ENCODE measurements around the gene MROH2B.

- TF ChIP-seq, protein P1, sequence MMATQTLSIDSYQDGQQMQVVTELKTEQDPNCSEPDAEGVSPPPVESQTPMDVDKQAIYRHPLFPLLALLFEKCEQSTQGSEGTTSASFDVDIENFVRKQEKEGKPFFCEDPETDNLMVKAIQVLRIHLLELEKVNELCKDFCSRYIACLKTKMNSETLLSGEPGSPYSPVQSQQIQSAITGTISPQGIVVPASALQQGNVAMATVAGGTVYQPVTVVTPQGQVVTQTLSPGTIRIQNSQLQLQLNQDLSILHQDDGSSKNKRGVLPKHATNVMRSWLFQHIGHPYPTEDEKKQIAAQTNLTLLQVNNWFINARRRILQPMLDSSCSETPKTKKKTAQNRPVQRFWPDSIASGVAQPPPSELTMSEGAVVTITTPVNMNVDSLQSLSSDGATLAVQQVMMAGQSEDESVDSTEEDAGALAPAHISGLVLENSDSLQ (IDR thresholded peaks at IDR 0.05), result no peak
- TF ChIP-seq TARDBP (IDR thresholded peaks at IDR 0.05), result no peak
- no peak for TF ChIP-seq CTBP1 (IDR thresholded peaks at IDR 0.05; ENCODE audit: borderline replicate concordance)
- no peak for TF ChIP-seq L3MBTL2 (conservative IDR thresholded peaks at IDR 0.05)
- no peak for TF ChIP-seq FOXM1 (IDR thresholded peaks at IDR 0.05; ENCODE audit: borderline replicate concordance)
- TF ChIP-seq FOXA1 (IDR thresholded peaks at IDR 0.05), result no peak
- no peak for TF ChIP-seq SUZ12 (IDR thresholded peaks at IDR 0.05)
- TF ChIP-seq SP1 (IDR thresholded peaks at IDR 0.05), result no peak
- no peak for TF ChIP-seq BHLHE40 (IDR thresholded peaks at IDR 0.05; ENCODE audit: borderline replicate concordance)
These were observed 833 bp upstream of the MROH2B start for GRCh38 chr5:41071975-41072374.

All from HEK293T (cell line).